GM18507 (cell line): ENCODE results near the gene DCST1.
"Not testable (repeated sequence)": the region's sequence is repeated elsewhere in the genome, so short reads cannot be mapped to it uniquely, and the experiment has no call there.

ENCODE experiments used
- DNase-seq: peaks from one replicate; pipeline ENCODE4 v3.0.0; 2011; ENCODE audit warnings: low read depth; ENCODE audit not compliant: insufficient read length; ENCODE audit errors: extremely low spot score
- FAIRE-seq: peaks from 2 replicates; lab custom pipeline; 2011; peaks lifted over from hg19 to GRCh38; lab: Jason Lieb, UNC

Gene DCST1, protein sequence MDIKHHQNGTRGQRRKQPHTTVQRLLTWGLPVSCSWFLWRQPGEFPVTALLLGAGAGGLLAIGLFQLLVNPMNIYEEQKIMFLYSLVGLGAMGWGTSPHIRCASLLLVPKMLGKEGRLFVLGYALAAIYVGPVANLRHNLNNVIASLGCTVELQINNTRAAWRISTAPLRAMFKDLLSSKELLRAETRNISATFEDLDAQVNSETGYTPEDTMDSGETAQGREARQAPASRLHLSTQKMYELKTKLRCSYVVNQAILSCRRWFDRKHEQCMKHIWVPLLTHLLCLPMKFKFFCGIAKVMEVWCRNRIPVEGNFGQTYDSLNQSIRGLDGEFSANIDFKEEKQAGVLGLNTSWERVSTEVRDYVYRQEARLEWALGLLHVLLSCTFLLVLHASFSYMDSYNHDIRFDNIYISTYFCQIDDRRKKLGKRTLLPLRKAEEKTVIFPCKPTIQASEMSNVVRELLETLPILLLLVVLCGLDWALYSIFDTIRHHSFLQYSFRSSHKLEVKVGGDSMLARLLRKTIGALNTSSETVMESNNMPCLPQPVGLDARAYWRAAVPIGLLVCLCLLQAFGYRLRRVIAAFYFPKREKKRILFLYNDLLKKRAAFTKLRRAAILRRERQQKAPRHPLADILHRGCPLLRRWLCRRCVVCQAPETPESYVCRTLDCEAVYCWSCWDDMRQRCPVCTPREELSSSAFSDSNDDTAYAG

DNA sequence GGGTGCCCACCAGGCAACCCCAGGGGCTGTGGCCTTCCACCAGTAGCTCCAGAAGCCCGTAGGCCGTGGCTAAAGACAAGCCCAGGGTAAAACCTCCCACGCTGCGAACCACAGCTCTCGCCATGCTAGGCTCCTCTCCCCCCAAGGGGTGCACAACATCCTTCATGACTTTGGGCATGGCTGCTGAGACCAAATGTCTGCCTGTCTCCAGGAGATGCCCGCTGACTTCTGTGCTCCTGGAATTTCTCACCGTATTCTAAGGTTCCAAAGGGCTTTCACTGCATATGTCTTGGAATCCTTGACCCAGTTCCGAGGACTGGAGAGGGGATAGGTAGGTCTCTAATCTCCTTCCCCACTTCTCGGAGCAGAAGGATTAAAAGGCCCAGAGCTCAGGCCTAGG is at the start of gene DCST1, which contains the start of gene DCST2:
TSS of gene DCST1 (plus strand) at position 301 of the 400 bp plus-strand sequence. CDS start 213 bp downstream, outside the sequence.
TSS of gene DCST2 (minus strand) at position 258 of the 400 bp plus-strand sequence. CDS start at position 178, 80 bp downstream.
- FAIRE-seq, result no peak
- no peak for DNase-seq

DNA sequence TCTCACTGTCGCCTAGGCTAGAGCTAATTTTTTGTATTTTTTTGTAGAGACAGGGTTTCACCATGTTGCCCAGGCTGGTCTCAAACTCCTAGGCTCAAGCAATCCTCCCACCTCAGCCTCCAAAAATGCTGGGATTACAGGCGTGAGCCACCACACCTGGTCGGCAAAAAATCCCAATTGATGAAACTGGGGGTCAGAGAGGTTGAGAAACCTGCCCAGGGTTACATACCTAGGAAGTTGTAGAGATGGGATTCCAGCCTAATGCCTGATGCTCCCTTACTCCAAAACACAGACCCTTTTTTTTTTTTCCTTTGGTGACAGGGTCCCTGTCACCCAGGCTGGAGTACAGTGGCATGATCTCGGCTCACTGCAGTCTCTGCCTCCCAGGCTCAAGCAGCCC is 46.9 kb upstream of the DCST1 start:
- not testable (repeated sequence) for FAIRE-seq, DNase-seq

DNA sequence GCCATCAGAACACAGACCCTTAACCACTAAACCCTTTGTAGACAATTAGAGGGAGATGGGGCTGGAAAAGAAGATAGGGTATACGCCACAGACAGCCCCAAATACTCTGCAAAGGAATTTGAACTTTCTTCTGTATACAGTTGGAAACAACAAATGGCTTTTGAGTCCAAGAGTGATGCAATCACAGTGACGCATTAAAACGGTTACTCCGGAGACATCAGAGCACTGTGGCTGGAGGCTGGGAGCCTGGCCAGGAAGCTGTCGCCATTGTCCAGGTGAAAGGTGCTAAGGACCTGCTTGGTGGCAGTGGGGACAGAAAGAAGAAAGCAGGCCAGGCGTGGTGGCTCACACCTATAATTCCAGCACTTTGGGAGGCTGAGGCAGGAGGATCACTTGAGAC is 46.3 kb upstream of the DCST1 start:
- FAIRE-seq (no peak), DNase-seq (no peak)

DNA sequence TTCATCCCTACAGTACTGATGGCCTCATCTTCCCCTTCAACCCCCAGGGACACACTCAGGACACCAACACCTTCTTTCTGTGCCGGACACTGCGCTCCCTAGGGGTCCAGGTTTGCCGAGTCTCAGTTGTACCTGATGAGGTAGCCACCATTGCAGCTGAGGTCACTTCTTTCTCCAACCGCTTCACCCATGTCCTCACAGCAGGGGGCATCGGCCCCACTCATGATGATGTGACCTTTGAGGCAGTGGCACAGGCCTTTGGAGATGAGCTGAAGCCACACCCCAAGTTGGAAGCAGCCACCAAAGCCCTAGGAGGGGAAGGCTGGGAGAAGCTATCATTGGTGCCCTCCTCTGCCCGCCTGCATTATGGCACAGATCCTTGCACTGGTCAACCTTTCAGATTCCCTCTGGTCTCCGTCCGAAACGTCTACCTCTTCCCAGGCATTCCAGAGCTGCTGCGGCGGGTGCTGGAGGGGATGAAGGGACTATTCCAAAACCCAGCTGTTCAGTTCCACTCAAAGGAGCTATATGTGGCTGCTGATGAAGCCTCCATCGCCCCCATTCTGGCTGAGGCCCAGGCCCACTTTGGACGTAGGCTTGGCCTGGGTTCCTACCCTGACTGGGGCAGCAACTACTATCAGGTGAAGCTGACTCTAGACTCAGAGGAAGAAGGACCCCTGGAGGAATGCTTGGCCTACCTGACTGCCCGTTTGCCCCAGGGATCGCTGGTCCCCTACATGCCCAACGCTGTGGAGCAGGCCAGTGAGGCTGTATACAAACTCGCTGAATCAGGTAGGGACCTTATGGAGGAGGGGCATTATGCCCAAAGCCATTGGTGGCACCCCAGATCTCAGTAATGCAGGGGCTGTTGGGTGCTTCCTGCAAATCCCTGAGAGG is 45.3 kb upstream of the DCST1 start:
- FAIRE-seq, result no peak
- no peak for DNase-seq

DNA sequence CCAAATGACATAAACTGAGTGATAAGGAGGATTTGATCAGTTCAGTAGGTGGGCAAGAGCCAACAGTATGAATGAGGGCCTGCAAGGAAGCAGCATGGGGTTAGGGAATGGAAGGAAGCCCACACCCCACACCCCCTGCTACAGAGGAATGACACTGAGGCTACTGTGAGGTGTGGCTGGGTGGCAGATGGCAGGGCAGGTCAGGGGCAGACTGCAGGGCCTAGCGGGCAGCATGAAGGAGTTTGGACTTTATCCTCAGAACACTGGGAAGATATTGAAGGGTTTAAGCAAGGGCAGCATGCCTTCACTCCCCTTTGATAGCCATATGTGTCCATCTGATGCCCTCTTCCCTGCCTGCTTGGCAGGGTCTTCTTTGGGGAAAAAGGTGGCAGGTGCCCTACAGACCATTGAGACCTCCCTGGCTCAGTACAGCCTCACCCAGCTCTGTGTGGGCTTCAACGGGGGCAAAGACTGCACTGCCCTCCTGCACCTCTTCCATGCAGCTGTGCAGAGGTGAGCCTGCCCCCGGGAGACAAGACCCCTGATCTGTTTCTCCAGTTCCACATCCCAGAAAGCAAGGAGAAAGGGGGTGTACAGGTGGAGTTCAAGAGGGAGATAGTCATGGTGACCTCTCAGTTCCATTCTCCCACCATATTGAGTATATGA is 44.3 kb upstream of the DCST1 start:
- DNase-seq, result no peak
- no peak for FAIRE-seq

DNA sequence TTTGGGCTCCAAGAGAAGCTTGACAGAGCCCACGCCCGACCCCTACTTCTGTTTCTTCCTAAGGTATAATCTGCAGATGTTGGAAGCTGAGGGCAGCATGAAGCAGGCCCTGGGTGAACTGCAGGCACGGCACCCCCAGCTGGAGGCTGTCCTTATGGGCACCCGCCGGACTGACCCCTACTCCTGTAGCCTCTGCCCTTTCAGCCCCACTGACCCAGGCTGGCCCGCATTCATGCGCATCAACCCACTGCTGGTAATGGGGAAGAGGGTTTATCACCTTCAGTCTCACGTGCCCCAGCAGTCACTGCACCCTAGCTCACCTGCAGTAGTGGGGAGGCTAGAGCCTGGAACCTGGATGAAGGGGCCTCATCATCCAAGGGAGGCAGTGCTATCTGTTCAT is 43.3 kb upstream of the DCST1 start:
- no peak for FAIRE-seq
- no peak for DNase-seq

DNA sequence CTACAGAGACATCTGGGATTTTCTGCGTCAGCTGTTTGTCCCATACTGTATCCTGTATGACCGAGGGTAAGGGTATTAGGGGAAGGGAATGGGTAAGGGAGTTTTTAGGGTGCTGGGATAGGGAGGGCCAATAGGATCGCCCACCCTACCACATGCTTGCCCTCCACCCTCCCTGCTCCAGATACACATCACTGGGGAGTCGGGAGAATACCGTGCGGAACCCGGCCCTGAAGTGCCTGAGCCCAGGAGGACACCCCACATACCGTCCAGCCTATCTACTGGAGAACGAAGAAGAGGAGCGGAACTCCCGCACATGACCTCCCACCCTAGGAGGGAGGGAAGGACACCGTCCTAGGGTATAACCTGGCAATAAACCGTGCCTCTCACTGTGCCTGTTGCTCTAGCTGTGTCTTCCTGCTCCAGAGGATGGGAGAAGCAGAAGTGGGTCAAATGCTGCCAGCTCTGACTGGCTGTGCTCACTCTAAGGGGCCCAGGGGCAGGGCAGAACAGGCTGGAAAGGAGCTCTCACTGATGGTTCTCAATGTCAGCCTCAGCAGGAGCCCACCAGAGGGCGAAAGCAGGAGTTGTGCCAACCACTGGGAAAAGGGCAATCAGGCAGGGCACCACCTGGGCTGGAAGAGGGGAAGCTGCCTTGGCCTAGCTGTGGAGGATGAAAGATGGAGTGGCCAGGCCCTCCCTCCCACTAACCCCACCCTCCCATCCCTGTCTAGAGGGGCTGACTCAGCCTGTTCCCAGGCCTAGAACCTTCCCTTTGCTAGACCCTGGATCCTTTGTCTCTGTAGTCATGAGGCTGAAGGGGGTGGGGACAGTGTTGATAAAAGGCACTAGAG is 40.7 kb upstream of the DCST1 start:
- FAIRE-seq, result no peak
- DNase-seq, result no peak

DNA sequence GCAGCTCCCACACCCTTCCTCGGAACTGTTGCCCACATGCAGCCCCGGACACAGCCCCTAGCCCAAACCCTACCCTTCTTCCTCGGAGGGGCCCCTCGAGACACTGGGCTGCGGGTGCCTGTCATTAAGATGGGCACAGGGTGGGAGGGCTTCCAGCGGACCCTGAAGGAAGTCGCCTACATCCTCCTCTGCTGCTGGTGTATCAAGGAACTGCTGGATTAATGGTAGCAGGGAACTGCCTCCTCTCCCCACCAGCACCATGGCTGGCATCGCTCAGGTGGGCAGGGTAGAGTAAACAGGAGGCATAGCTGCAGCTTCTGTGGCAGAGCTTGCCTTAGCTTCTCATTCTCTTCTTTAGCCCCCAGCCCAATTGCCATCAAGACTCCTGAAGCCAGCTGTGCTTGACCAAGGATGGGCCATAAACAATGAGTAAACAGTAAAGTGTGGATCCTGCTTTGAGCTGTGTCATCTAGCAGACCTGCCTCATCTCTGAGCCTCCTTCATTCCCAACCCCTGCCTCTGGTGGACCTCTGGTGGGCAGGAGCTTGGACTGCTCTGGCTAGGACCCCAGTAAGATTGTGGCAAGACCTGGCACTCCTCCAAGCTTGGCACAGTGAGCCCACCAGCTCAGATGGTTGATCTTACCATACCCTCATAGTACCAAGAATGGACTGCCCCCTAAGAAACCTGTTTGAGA is 39.9 kb upstream of the DCST1 start, which contains the start of gene LENEP:
TSS of gene LENEP (plus strand) at position 15 of the 697 bp plus-strand sequence. CDS start at position 37, 22 bp downstream.
- no peak for DNase-seq
- FAIRE-seq, result no peak

DNA sequence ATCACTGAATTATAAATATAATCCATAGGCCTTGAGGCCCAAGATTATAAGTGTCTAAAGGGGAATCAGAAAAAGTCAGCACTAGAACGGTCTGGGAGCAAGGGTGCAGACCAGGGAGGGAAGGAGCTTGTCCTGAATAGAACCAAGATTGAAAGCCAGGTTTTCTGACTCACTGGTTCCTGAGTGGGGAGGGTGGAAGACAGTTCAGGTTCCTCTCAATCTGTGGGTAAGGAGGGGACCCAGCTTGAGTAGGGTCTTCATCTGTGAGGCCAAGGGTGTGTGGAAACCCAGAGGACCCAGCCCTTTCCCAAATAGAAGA is 39.4 kb upstream of the DCST1 start:
- DNase-seq, result no peak
- FAIRE-seq, result no peak

DNA sequence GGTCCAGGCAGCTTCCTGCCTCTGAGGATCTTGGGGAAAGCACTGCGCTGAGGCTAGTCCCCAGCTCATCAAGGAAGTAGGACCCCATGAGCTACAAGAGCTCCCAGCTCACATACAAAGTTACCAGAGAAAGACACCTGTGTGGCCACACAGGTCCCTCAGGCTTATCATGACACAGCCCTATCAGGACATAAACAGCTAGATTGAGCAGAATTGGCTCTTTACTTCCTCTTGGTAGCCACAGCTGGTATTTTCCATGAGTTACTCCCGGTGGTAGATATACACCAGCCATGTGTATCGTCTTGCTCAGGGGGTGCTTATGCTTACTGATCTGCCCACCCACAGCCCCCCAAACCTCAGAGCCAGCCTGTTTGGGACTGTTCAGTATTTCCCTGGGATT is 39.0 kb upstream of the DCST1 start:
- DNase-seq (no peak), FAIRE-seq (no peak)

DNA sequence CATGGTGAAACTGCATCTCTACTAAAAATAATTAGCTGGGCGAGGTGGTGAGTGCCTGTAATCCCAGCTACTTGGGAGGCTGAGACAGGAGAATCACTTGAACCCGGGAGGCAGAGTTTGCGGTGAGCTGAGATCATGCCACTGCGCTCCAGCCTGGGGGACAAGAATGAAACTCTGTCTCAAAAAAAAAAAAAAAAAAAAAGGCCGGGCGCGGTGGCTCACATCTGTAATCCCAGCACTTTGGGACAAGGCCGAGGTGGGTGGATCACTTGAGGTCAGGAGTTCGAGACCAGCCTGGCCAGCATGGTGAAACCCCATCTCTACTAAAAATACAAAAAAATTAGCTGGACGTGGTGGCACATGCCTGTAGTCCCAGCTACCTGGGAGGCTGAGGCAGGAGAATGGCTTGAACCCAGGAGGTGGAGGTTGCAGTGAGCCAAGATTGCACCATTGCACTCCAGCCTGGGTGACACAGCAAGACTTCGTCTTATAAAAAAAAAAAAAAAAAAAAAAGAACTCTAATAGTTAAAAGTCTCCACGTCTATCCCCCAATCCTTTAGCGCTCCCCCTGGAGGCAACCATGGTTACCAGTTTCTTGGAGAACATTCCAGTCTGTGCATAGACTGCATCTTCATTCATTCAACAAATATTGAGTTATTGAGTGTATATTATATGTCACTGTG is 38.2 kb upstream of the DCST1 start:
- not testable (repeated sequence) for DNase-seq, FAIRE-seq

DNA sequence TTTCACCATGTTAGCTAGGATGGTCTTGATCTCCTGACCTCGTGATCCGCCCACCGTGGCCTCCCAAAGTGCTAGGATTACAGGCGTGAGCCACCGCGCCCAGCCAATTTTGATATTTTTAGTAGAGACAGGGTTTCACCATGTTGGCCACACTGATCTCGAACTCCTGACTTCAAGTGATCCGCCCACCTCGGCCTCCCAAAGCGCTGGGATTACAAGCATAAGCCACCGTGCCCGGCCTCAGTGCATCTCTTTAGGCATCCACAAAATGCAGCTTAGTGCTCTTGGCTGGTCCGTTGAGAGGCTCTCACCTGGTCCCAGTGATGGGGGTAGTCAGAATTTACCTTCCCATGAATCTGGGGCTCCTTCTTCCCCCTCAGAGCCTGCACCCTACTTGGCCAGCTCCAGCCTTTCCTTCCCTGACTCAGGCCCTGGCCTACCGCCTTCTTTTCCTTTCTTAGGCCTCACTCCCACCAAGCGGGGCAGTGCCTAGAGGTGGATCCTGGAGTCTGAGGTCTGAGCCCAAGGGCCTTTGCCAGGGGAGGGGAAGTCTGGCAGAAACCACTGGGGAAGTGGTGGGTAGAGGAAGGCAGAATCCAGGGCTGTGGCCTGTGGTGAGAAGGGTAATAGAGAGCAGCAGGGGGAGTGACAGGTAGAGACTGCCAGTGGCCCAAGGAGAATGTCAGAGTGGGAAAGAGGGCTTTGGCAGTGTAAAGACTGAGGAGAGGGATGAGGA is 36.5 kb upstream of the DCST1 start:
- FAIRE-seq (no peak), DNase-seq (no peak)

DNA sequence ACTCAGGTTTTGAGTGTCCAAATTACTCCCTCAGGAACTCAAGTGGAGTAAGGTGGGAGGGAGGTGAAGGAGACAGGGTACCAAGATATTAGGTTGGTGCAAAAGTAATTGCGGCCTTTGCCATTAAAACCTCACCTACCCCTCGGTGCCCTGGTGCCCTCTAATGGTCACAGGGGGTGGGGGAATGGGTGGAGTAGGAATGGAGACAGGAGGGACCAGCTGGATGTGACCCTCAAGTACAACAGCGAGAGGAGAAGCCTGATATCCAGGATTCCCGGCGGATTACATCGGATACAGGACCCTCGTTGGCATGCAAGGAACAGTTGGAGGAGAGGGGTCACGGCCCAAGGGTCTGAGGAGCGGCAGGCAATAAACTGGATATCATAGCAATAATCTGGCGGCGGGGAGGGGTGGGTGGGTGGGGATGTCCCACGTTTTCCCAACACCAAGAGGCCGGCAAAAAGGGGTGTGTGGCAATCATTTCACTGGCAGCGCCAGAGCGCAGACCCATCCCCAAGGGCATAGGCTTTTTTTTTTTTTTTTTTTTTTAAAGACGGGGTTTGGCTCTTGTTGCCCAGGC is 35.3 kb upstream of the DCST1 start:
- FAIRE-seq (no peak), DNase-seq (no peak)

DNA sequence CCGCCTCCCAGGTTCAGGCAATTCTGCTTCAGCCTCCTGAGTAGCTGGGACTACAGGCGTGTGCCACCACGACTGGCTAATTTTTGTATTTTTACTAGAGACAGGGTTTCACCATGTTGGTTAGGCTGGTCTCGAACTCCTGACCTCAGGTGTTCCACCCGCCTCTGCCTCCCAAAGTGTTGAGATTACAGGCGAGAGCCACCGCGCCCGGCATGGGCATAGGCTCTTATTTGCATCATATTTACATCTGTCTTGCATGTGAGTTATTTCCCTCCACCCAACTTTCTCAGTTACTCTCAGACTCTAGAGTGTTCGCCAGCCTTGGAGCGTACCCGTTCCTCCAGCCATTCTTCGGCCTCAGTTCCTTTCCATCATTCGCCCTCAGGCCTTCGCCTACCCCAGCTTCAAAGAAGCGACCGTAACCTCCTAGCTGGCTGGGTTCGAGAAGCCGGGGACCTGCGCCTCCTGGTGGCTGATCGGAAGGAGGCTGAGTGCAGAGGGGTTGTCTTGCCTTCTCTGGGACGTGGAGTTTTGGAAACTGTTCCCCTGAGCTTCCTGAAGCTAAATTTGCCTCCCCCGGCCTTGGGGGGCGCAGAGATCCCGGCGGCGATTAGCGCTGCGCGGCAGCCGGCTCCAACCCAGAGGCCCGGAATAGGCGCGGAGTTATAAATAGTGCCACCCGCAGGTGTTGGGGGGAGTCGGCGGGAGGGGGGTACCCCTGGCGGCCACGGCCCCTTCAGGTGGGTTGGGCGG is 34.6 kb upstream of the DCST1 start:
- DNase-seq, result no peak
- peak; percentile 85 for FAIRE-seq

DNA sequence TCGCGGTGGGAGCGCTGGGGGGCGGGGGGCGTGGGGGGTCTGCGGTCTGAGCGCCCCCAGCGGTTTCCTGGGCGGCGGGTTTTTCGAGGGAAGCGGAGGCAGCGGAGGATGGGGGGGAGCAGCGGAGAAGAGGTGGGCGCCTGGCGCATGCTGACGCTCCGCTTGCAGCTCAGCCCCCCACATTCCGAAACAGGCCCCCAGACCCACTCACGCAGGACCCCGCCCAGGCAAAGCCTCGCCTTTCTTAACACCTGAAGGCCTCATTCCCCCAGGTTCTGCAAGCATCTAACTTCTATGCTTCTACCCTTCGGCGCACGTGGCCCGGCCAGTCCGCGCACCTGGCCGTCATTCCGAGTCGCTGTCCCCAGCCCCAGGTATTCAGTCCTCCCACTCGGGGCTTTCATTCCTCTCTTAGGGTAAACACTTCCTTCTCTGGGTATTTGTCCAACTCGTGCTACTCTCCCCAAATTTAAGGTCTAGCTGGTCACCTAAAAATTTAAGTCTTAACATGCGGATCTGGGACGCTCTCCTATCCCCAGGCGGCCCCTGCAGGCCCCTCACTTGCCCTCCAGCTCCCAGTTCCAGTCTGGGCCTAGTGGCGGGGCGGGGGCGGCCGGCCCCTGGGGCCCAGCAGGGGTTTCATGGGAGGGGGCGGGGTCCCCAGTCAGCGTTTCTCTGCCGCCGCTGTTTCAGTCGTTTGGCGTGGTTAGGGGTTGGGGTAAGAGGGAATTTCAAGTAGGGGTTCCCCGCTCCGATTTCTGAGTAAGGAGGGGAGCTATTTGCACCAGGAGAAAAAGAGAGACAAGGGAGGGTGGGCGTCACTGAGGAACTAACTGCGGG is 33.8 kb upstream of the DCST1 start:
- no peak for DNase-seq
- FAIRE-seq, result no peak
